ENCODE measurements around the gene LSM3. TPM values are rescaled to one million over a fixed set of nuclear protein-coding genes. Genes with fewer than 3 reads are reported as not detected.

The LSM3 gene
- total RNA-seq, 2 experiments from 2014 or later, result 24.0 to 25.4 TPM

- ChIA-PET POLR2A (interaction anchor here (1.3 kb wide), 1 partner anchor 36 kb away, joined by 4 read pairs; the partner anchor contains the start of genes LSM3 and XPC), CTCF (interaction anchor here (0.6 to 4.0 kb wide), 3 partner anchors 18 to 254 kb away, joined by 3 to 17 read pairs (median 10); partner anchors contain the start of genes CHCHD4, LSM3, TMEM43 and XPC)
Measured at GRCh38 chr3:14142567-14143270, 35.9 kb upstream of the LSM3 start.

- ChIA-PET CTCF (interaction anchor here (2.3 to 4.0 kb wide), 3 partner anchors 19 to 247 kb away, joined by 10 to 17 read pairs (median 12); partner anchors contain the start of genes CHCHD4, LSM3, TMEM43 and XPC), POLR2A (interaction anchor here (1.3 kb wide), 1 partner anchor 35 kb away, joined by 4 read pairs; the partner anchor contains the start of genes LSM3 and XPC)
Measured at GRCh38 chr3:14143271-14144225, 35.1 kb upstream of the LSM3 start.

GRCh38 chr3:14144423-14145075, 34.1 kb upstream of the LSM3 start:
- CTCF ChIA-PET, result interaction anchor here (2.3 to 4.0 kb wide), 3 partner anchors 20 to 248 kb away, joined by 10 to 17 read pairs (median 12); partner anchors contain the start of genes CHCHD4, LSM3, TMEM43 and XPC
- POLR2A ChIA-PET, result interaction anchor here (1.4 kb wide), 1 partner anchor 34 kb away, joined by 9 read pairs; the partner anchor contains the start of genes LSM3 and XPC

GRCh38 chr3:14145236-14145635, 33.4 kb upstream of the LSM3 start:
- ChIA-PET POLR2A (interaction anchor here (1.4 kb wide), 1 partner anchor 33 kb away, joined by 9 read pairs; the partner anchor contains the start of genes LSM3 and XPC), CTCF (interaction anchor here (3.5 to 4.0 kb wide), 2 partner anchors 20 to 248 kb away, joined by 12 to 17 read pairs; partner anchors contain the start of genes CHCHD4 and TMEM43)

GRCh38 chr3:14145670-14146380, 32.8 kb upstream of the LSM3 start:
- POLR2A ChIA-PET, result interaction anchor here (1.4 kb wide), 1 partner anchor 33 kb away, joined by 9 read pairs; the partner anchor contains the start of genes LSM3 and XPC
- CTCF ChIA-PET, result interaction anchor here (3.5 to 4.0 kb wide), 2 partner anchors 21 to 249 kb away, joined by 12 to 17 read pairs; partner anchors contain the start of genes CHCHD4 and TMEM43

GRCh38 chr3:14146381-14147065, 32.1 kb upstream of the LSM3 start:
- ChIA-PET CTCF (interaction anchor here (0.6 to 3.5 kb wide), 2 partner anchors 250 to 1461 kb away, joined by 3 to 12 read pairs; no protein-coding TSS in a partner anchor), POLR2A (no interaction called here)

- CTCF ChIA-PET, result interaction anchor here (0.6 to 3.5 kb wide), 2 partner anchors 250 to 1462 kb away, joined by 3 to 12 read pairs; no protein-coding TSS in a partner anchor
- POLR2A ChIA-PET, result no interaction called here
Measured at GRCh38 chr3:14147066-14147435, 31.6 kb upstream of the LSM3 start.

- ChIA-PET POLR2A (no interaction called here), CTCF (no interaction called here)
Measured at GRCh38 chr3:14147617-14148016, 31.0 kb upstream of the LSM3 start.

GRCh38 chr3:14148041-14148985, 30.3 kb upstream of the LSM3 start:
- ChIA-PET POLR2A (no interaction called here), CTCF (interaction anchor here (1.0 kb wide), 1 partner anchor 252 kb away, joined by 3 read pairs; no protein-coding TSS in a partner anchor)

GRCh38 chr3:14150078-14150477, 28.5 kb upstream of the LSM3 start:
- CTCF ChIA-PET, result no interaction called here
- POLR2A ChIA-PET, result no interaction called here

- POLR2A ChIA-PET, result no interaction called here
- CTCF ChIA-PET, result no interaction called here
Measured at GRCh38 chr3:14150491-14151230, 28.0 kb upstream of the LSM3 start.

GRCh38 chr3:14151471-14152083, 27.0 kb upstream of the LSM3 start:
- POLR2A ChIA-PET, result no interaction called here

GRCh38 chr3:14152233-14152962, 26.2 kb upstream of the LSM3 start:
- ChIA-PET POLR2A (no interaction called here), CTCF (no interaction called here)

More at GRCh38 chr3:14151471-14152083, 27.0 kb upstream of the LSM3 start:
- CTCF ChIA-PET, result no interaction called here

- ChIA-PET POLR2A (no interaction called here), CTCF (no interaction called here)
Measured at GRCh38 chr3:14152963-14153355, 25.7 kb upstream of the LSM3 start.

GRCh38 chr3:14153663-14154062, 25.0 kb upstream of the LSM3 start:
- ChIA-PET POLR2A (no interaction called here), CTCF (no interaction called here)
